COLO829 (cell line): ENCODE results near the gene MEI4.
A peak's percentile ranks its signal among the peaks of the same experiment; 100 is the strongest.
"Not testable (repeated sequence)": the region's sequence is repeated elsewhere in the genome, so short reads cannot be mapped to it uniquely, and the experiment has no call there.

ENCODE experiments used
- DNase-seq: peaks from one replicate; pipeline ENCODE4 v3.0.0; 2012; ENCODE audit warnings: low spot score

Gene MEI4

GRCh38 chr6:77652739-77653138, at the start of gene MEI4:
Gene MEI4, plus strand, starts transcription at chr6:77653039. Its CDS starts 37,633 bp downstream, at chr6:77690672.
- DNase-seq, result no peak

GRCh38 chr6:77604476-77604875, 48.4 kb upstream of the MEI4 start:
- DNase-seq, result no peak

DNA sequence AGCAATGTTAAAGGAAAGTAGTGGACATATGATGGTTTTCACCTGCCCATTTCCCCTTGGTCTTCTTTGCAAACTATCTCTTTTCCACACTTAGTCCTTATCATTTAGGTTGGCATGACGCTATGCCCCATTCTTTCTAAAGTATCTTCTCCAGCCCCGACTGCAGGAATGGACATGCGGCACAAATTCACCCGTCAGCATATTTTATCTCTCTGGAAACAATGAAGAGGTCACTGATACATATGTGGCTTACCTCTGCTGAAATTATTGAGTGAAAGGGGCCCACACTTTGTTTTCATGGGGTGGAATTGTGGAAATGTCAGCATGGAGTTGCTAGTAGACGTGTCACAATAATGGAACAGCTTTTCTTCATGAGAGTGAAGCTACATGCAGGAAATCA, 45.8 kb upstream of the MEI4 start:
- DNase-seq, result no peak

DNA sequence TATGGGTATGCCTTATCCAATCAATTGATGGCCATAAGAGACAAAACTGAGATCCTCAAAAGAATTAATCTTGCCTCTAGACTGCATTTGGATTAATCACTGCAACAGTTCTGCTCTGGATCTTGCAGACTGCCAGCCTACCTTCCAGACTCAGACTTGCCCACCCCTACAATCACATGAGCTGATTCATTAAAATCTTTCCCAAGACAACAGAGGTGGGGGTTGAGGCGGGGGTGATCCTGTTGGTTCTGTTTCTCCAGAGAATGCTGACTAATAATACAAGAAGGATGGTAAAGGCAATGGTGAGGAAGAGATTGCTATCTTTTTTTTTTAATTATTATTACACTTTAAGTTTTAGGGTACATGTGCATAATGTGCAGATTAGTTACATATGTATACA, 43.7 kb upstream of the MEI4 start:
- DNase-seq, result no peak

DNA sequence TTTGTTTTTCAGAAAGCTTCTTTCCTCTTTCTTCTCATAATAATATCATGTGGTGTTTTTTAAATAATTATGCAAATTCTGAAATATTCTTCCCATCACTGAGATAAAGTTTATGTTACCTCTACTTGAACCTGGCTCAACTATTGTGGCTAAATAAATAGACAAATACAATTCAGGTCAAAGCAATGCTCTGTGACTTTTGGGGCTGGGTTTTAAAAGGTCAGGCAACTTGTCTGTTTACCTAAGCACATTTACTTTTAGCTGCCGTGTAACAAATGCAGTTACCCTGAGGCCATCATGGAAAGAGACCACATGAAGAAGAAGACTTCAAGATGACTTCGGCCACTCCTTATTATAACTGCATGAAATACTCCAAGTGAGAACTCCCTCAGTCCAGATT, 33.7 kb upstream of the MEI4 start:
- DNase-seq, result no peak

DNA sequence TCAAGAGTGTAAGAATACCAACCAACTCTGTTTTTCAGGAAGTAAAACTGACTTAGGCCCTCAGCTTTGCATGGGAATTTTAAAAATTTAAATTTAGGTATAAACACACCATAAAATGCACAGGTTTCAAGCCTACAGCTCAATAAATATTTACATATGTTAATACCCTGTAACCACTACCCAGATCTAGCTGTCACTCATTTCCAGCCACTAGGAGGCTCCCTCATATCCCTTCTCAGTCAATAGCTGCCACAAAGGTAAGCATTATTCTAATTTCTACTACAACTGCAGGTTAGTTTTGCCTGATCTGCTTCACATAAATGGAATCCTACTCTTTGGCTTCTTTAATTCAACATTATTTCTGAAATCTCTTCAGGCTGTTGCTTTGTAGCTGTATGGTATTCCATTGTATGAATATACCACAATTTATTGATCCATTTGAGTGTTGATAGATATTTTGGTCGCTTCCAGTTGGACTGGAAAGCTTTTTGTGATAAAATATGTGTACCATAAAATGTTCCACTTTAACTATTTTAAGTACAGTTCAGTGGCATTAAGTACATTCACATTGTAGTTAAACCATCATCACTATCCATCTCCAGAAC, 32.5 kb upstream of the MEI4 start:
- DNase-seq, result no peak

- no peak for DNase-seq
These were observed 28.3 kb upstream of the MEI4 start for GRCh38 chr6:77624515-77624914.

DNA sequence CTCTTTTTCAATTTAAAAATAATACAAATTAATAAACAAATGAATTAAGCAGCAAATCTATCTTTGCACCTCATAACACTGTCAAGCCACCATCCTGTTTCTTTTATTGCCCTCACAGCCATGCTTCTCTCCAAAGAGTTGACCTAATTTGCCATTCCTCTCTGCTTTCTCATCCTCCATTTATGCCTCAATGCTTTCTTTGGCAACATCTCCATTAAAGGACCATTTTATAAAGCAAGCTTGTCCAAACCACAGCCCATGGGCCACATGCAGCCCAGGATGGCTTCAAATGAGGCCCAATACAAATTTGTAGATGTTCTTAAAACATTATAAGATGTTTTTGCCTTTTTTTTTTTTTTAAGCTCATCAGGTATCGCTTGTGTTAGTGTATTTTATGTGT, 26.4 kb upstream of the MEI4 start:
- no peak for DNase-seq

GRCh38 chr6:77630014-77630413, 22.8 kb upstream of the MEI4 start:
- no peak for DNase-seq

GRCh38 chr6:77633471-77633870, 19.4 kb upstream of the MEI4 start:
- no peak for DNase-seq

DNA sequence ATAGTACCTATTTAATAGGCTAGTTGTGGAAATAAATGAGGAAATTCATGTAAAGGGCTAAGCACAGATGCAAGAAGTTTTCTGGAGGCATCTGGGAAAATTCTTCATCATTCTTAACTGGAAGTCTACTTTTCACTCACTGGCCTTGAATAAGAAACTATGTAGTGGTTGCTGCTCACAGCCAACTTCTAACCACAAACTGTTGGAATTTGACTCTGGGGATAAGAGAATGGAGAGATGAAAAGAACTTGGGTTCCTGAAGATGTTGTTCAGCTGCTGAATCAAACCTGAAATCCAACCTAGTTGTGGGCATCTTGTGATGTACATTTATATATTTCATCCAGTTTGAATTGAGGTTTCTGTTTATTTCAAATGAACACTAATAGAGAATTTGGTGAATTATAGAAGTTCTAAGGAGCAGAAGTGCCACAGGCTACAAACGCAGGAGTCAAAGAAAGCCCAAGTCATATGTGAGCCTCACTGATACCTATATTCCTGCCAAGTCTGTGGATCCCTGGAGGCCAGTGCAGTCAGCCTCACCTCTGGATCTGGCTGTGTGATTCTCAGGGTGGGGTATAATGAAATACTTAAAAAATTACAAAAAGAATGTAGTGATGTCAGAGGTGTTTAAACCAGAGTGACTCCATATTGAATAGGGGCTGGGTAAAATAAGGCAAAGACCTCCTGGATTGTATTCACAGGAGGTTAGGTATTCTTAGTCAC, 18.7 kb upstream of the MEI4 start:
- no peak for DNase-seq

DNA sequence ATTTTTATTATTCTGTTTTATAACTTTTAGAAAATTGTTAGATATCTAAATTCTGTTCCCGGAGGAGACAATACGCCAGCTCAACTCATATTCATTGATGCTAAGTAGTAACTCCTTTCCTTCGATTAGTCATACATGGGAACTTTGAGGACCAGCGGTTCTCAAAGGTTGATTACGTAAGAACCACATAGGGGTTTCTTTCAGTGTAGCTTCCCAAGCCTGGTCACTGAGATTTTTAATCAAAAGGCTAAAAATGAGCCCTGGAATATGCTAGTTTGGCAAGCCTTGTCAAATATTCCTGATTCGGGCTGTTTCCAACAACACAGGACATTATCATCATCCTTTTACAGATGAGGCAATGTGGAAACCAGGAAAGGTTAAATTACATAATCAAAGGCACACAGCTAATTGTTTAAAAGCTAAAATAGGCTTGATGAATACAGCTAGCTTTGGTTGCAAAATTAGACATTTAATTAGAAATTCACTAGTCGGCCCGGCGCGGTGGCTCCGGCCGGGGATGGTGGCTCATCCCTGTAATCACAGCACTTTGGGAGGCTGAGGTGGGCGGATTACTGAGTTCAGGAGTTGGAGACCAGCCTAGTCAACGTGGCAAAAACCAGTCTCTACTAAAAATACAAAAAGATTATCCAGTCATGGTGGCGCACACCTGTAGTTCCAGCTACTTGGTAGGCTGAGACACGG, 14.6 kb upstream of the MEI4 start:
- DNase-seq, result no peak

GRCh38 chr6:77644102-77644705, 8.6 kb upstream of the MEI4 start:
- DNase-seq, result no peak

- DNase-seq, result peak; percentile 3
These were observed 2.7 kb upstream of the MEI4 start for GRCh38 chr6:77650098-77650663.

DNA sequence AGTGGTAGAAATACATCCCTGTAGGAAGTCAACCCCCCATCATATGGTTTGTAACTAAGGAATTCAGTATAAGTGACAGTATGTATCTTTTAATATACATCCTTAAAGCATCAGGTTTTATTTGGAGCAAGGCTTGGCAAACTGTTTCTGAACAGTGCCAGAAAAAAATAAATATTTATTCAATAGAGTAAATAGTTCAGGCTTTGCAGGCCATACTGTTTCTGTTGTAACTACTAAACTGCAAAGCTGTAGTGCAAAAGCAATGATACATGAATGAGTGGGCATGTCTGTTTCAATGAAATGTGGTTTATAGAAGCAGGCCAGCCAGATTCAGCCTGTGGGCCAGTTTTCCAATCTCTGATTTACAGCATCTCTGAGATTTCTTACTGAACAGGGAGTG, 977 bp downstream of the MEI4 start:
- DNase-seq, result no peak

GRCh38 chr6:77655035-77655434, 2.2 kb downstream of the MEI4 start:
- not testable (repeated sequence) for DNase-seq

GRCh38 chr6:77656999-77657764, 4.3 kb downstream of the MEI4 start:
- DNase-seq, result no peak

- no peak for DNase-seq
These were observed 13.5 kb downstream of the MEI4 start for GRCh38 chr6:77666340-77666739.

- no peak for DNase-seq
These were observed 14.0 kb downstream of the MEI4 start for GRCh38 chr6:77666846-77667245.

DNA sequence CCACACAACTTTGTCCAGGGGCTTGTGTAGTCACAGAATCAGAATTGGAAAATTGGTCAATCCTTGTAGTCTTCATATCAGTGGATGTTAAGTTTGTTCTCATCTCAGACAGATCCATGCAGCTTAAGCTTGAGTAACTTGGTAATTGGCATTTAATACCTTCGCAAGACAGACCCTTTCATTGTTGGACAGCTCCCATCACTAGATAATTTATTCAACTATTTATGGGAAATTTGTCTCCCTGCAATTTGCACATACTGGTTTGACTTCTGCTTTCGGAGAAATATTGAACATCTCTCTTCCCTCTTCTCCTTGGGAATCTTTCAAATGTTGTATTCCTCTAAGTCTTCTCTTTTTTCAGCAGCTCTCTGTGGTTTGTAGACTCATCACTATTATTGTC, 17.1 kb downstream of the MEI4 start:
- DNase-seq, result no peak

DNA sequence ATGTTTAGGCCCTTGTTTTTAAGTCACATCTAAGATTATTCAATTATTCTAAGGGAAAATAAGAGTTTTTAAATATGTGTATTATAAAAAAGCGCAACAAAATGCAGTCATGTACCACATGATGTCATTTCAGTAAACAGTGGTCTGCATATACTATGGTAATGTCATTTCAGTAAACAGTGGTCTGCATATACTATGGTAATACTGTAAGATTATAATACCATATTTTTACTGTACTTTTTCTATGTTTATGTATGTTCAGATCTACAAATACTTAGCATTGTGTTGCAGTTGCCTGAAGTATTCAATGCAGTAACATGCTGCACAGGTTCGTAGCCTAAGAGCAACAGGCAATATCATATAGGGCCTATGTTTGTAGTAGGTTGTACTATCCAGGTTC, 21.4 kb downstream of the MEI4 start:
- DNase-seq, result no peak

GRCh38 chr6:77678048-77678447, 25.2 kb downstream of the MEI4 start:
- no peak for DNase-seq
